Mesodermal cell (in vitro differentiated cells): Measurements from ENCODE around the gene UBE2J2.

Experiments used
- H3K27ac ChIP-seq: 2 replicates; pipeline ENCODE4 v1.7.0; 2013; ENCODE audit warnings: mild to moderate bottlenecking, low read depth, low read length, moderate library complexity; ENCODE audit not compliant: severe bottlenecking
- H3K36me3 ChIP-seq: 2 replicates; pipeline ENCODE4 v1.7.1; 2013; ENCODE audit warnings: mild to moderate bottlenecking, low read length, moderate library complexity; ENCODE audit not compliant: control insufficient read depth, insufficient read depth
- H3K4me1 ChIP-seq: one replicate; pipeline ENCODE4 v1.7.1; 2013; ENCODE audit warnings: mild to moderate bottlenecking, low read length; ENCODE audit not compliant: insufficient read depth, control insufficient read depth, poor library complexity, severe bottlenecking
- H3K4me3 ChIP-seq: 2 replicates; pipeline ENCODE4 v1.7.0; 2013; ENCODE audit warnings: low read length, control low read depth, mild to moderate bottlenecking; ENCODE audit not compliant: insufficient read depth, poor library complexity, severe bottlenecking; ENCODE audit errors: extremely low read depth
- H3K9me3 ChIP-seq: 2 replicates; pipeline ENCODE4 v1.7.1; 2013; ENCODE audit warnings: mild to moderate bottlenecking, low read length, moderate library complexity; ENCODE audit not compliant: control insufficient read depth
- WGBS, 2 experiments: methylation state at CpG; one replicate each; pipeline ENCODE4 v1.1.5; 2013; ENCODE audit warnings: missing lambda C conversion rate in 2 of 2; ENCODE audit not compliant: insufficient coverage in 2 of 2; 5-methylcytosine and 5-hydroxymethylcytosine counted together

UBE2J2 gene

GRCh38 chr1:1293263-1294249 lies 19.9 kb upstream of the UBE2J2 start:
- Histone ChIP-seq H3K36me3 (peaks cover 13% of the 10 kb centered on the region), H3K4me3 (no peak overlapping the region), H3K9me3 (no peaks in the 10 kb centered on the region), H3K27ac (no peak overlapping the region), H3K4me1 (no peaks in the 10 kb centered on the region)
- WGBS, 2 experiments = 95 to 97% methylated on average over 70 to 81 of the region's 94 CpGs

GRCh38 chr1:1292851-1293250 lies 19.2 kb upstream of the UBE2J2 start:
- no peak overlapping the region for H3K27ac ChIP-seq
- H3K36me3 ChIP-seq = peaks cover 10% of the 10 kb centered on the region
- 95 to 96% methylated on average over 17 to 18 of the region's 18 CpGs for WGBS, 2 experiments
- H3K4me3 ChIP-seq = no peak overlapping the region
- no peaks in the 10 kb centered on the region for H3K9me3 ChIP-seq
- no peaks in the 10 kb centered on the region for H3K4me1 ChIP-seq

- no peaks in the 10 kb centered on the region for H3K4me1 ChIP-seq
- no peaks in the 10 kb centered on the region for H3K9me3 ChIP-seq
- no peak overlapping the region for H3K27ac ChIP-seq
- 92 to 95% methylated on average over 9 of the region's 9 CpGs for WGBS, 2 experiments
- peaks cover 6% of the 10 kb centered on the region for H3K36me3 ChIP-seq
- H3K4me3 ChIP-seq = no peak overlapping the region
Observed at GRCh38 chr1:1292442-1292779, 18.8 kb upstream of the UBE2J2 start.

GRCh38 chr1:1291548-1292441 lies 18.1 kb upstream of the UBE2J2 start:
- 63 to 65% methylated on average over 40 to 41 of the region's 45 CpGs for WGBS, 2 experiments
- no peak overlapping the region for H3K27ac ChIP-seq

GRCh38 chr1:1291023-1291528 lies 17.4 kb upstream of the UBE2J2 start:
- H3K9me3 ChIP-seq = no peaks in the 10 kb centered on the region
- peaks cover 4% of the 10 kb centered on the region for H3K36me3 ChIP-seq
- no peak overlapping the region for H3K4me3 ChIP-seq
- H3K27ac ChIP-seq = no peak overlapping the region
- no peaks in the 10 kb centered on the region for H3K4me1 ChIP-seq
- 88 to 90% methylated on average over 19 to 26 of the region's 28 CpGs for WGBS, 2 experiments

More at GRCh38 chr1:1291548-1292441, 18.1 kb upstream of the UBE2J2 start:
- Histone ChIP-seq H3K9me3 (no peaks in the 10 kb centered on the region), H3K36me3 (peaks cover 6% of the 10 kb centered on the region), H3K4me3 (no peak overlapping the region), H3K4me1 (no peaks in the 10 kb centered on the region)

GRCh38 chr1:1290238-1290731 lies 16.6 kb upstream of the UBE2J2 start:
- H3K9me3 ChIP-seq = no peaks in the 10 kb centered on the region
- H3K4me3 ChIP-seq = no peak overlapping the region
- 60 to 66% methylated on average over 14 of the region's 15 CpGs for WGBS, 2 experiments
- peaks cover under 1% of the 10 kb centered on the region for H3K36me3 ChIP-seq
- no peaks in the 10 kb centered on the region for H3K4me1 ChIP-seq
- H3K27ac ChIP-seq = no peak overlapping the region

GRCh38 chr1:1287288-1288110 lies 13.8 kb upstream of the UBE2J2 start:
- Histone ChIP-seq H3K4me1 (no peaks in the 10 kb centered on the region), H3K9me3 (no peaks in the 10 kb centered on the region), H3K36me3 (no peaks in the 10 kb centered on the region), H3K27ac (no peak overlapping the region), H3K4me3 (no peak overlapping the region)
- WGBS, 2 experiments = 92 to 95% methylated on average over 34 to 35 of the region's 46 CpGs

GRCh38 chr1:1286313-1287261 lies 12.9 kb upstream of the UBE2J2 start:
- Histone ChIP-seq H3K4me1 (no peaks in the 10 kb centered on the region), H3K9me3 (no peaks in the 10 kb centered on the region), H3K4me3 (no peak overlapping the region), H3K36me3 (no peaks in the 10 kb centered on the region), H3K27ac (no peak overlapping the region)
- 88 to 90% methylated on average over 43 to 47 of the region's 50 CpGs for WGBS, 2 experiments

GRCh38 chr1:1285611-1286311 lies 12.1 kb upstream of the UBE2J2 start:
- Histone ChIP-seq H3K27ac (no peak overlapping the region), H3K36me3 (no peaks in the 10 kb centered on the region), H3K4me3 (no peak overlapping the region), H3K9me3 (no peaks in the 10 kb centered on the region), H3K4me1 (no peaks in the 10 kb centered on the region)
- 89 to 92% methylated on average over 31 to 34 of the region's 37 CpGs for WGBS, 2 experiments
